T-helper 1 cell treated with Interleukin-12 subunit alpha and Interleukin-12 subunit beta and Interleukin-4 antibody, amounts not matched to agents 30 μg/mL and 1 μg/mL, for 36 hours (primary cell): Measurements from ENCODE around the gene CPTP.

Source experiments
- H3K27ac Mint-ChIP-seq: one replicate; pipeline ENCODE4 v1.8.0; 2021; ENCODE audit warnings: mild to moderate bottlenecking, mixed read lengths
- H3K27me3 Mint-ChIP-seq: one replicate; pipeline ENCODE4 v1.8.0; 2021; ENCODE audit warnings: low read depth, mixed read lengths
- H3K36me3 Mint-ChIP-seq: one replicate; pipeline ENCODE4 v1.8.0; 2021; ENCODE audit warnings: low read depth, mixed read lengths
- H3K4me1 Mint-ChIP-seq: one replicate; pipeline ENCODE4 v1.8.0; 2021; ENCODE audit warnings: low read depth, mixed read lengths
- H3K4me3 Mint-ChIP-seq: one replicate; pipeline ENCODE4 v1.8.0; 2021; ENCODE audit warnings: mild to moderate bottlenecking, moderate library complexity, mixed read lengths
- H3K9me3 Mint-ChIP-seq: one replicate; pipeline ENCODE4 v1.8.0; 2021; ENCODE audit warnings: mixed read lengths

The CPTP gene

GRCh38 chr1:1348420-1349255 is 24.0 kb downstream of the CPTP start:
- Mint-ChIP-seq H3K27ac (peak overlapping the region; percentile 15), H3K9me3 (no peaks in the 10 kb centered on the region), H3K4me3 (peak overlapping the region; percentile 75), H3K36me3 (no peaks in the 10 kb centered on the region), H3K27me3 (peaks cover 15% of the 10 kb centered on the region), H3K4me1 (peaks cover 13% of the 10 kb centered on the region)

GRCh38 chr1:1349256-1350012 is 24.8 kb downstream of the CPTP start, which contains the start of gene DVL1:
DVL1 (minus strand) TSS chr1:1349418; CDS start chr1:1349065, 353 bp downstream.
- H3K27ac Mint-ChIP-seq, result peak within 1 kb of the TSS; percentile 15
- H3K9me3 Mint-ChIP-seq, result no peaks in the 10 kb centered on the region
- peaks cover 13% of the 10 kb centered on the region for H3K4me1 Mint-ChIP-seq
- peaks cover 23% of the 10 kb centered on the region for H3K27me3 Mint-ChIP-seq
- peak within 1 kb of the TSS; percentile 75 for H3K4me3 Mint-ChIP-seq
- no peaks in the 10 kb centered on the region for H3K36me3 Mint-ChIP-seq

GRCh38 chr1:1351511-1352427 is 27.2 kb downstream of the CPTP start:
- Mint-ChIP-seq H3K9me3 (no peaks in the 10 kb centered on the region), H3K27ac (peak overlapping the region; percentile 44), H3K4me1 (peaks cover 11% of the 10 kb centered on the region), H3K27me3 (peaks cover 23% of the 10 kb centered on the region), H3K36me3 (no peaks in the 10 kb centered on the region), H3K4me3 (peak overlapping the region; percentile 76)

- Mint-ChIP-seq H3K27me3 (peaks cover 23% of the 10 kb centered on the region), H3K9me3 (no peaks in the 10 kb centered on the region), H3K4me1 (peaks cover 5% of the 10 kb centered on the region), H3K27ac (no peak overlapping the region), H3K36me3 (no peaks in the 10 kb centered on the region), H3K4me3 (no peak overlapping the region)
Observed at GRCh38 chr1:1352786-1353388, 28.3 kb downstream of the CPTP start.

- Mint-ChIP-seq H3K36me3 (no peaks in the 10 kb centered on the region), H3K4me1 (peaks cover 5% of the 10 kb centered on the region), H3K27me3 (peaks cover 23% of the 10 kb centered on the region), H3K4me3 (no peak overlapping the region), H3K9me3 (no peaks in the 10 kb centered on the region), H3K27ac (no peak overlapping the region)
Observed at GRCh38 chr1:1353389-1354151, 29.0 kb downstream of the CPTP start.

- Mint-ChIP-seq H3K27ac (no peak overlapping the region), H3K4me1 (peaks cover 9% of the 10 kb centered on the region), H3K36me3 (no peaks in the 10 kb centered on the region), H3K27me3 (peaks cover 28% of the 10 kb centered on the region), H3K9me3 (no peaks in the 10 kb centered on the region), H3K4me3 (no peak overlapping the region)
Observed at GRCh38 chr1:1354271-1355247, 30.0 kb downstream of the CPTP start.

- Mint-ChIP-seq H3K27ac (no peak overlapping the region), H3K36me3 (no peaks in the 10 kb centered on the region), H3K9me3 (no peaks in the 10 kb centered on the region), H3K4me1 (peaks cover 9% of the 10 kb centered on the region), H3K27me3 (peaks cover 28% of the 10 kb centered on the region), H3K4me3 (no peak overlapping the region)
Observed at GRCh38 chr1:1355416-1355815, 30.8 kb downstream of the CPTP start.

GRCh38 chr1:1356166-1356795 is 31.7 kb downstream of the CPTP start:
- Mint-ChIP-seq H3K27ac (no peak overlapping the region), H3K27me3 (peaks cover 28% of the 10 kb centered on the region), H3K9me3 (no peaks in the 10 kb centered on the region), H3K4me3 (no peak overlapping the region), H3K36me3 (no peaks in the 10 kb centered on the region), H3K4me1 (peaks cover 11% of the 10 kb centered on the region)

GRCh38 chr1:1356796-1357401 is 32.3 kb downstream of the CPTP start:
- Mint-ChIP-seq H3K9me3 (no peaks in the 10 kb centered on the region), H3K4me3 (no peak overlapping the region), H3K27ac (no peak overlapping the region), H3K36me3 (no peaks in the 10 kb centered on the region), H3K4me1 (peaks cover 11% of the 10 kb centered on the region), H3K27me3 (peaks cover 30% of the 10 kb centered on the region)

GRCh38 chr1:1357871-1358432 is 33.4 kb downstream of the CPTP start:
- Mint-ChIP-seq H3K36me3 (no peaks in the 10 kb centered on the region), H3K27me3 (peaks cover 24% of the 10 kb centered on the region), H3K4me1 (peaks cover 6% of the 10 kb centered on the region), H3K9me3 (no peaks in the 10 kb centered on the region), H3K27ac (no peak overlapping the region), H3K4me3 (no peak overlapping the region)

GRCh38 chr1:1358433-1359271 is 34.0 kb downstream of the CPTP start, which contains the start of gene MXRA8:
MXRA8 (minus strand) TSS chr1:1358555; CDS start chr1:1358504, 51 bp downstream.
- H3K36me3 Mint-ChIP-seq, result no peaks in the 10 kb centered on the region
- H3K27ac Mint-ChIP-seq, result no peak within 1 kb of the TSS
- H3K9me3 Mint-ChIP-seq, result no peaks in the 10 kb centered on the region
- H3K4me3 Mint-ChIP-seq, result no peak within 1 kb of the TSS
- peaks cover 6% of the 10 kb centered on the region for H3K4me1 Mint-ChIP-seq
- H3K27me3 Mint-ChIP-seq, result peaks cover 18% of the 10 kb centered on the region
